ENCODE results near the gene MINK1. TPM values are rescaled to one million over a fixed set of nuclear protein-coding genes. Genes with fewer than 3 reads are reported as not detected.
"Not testable (repeated sequence)": the region's sequence is repeated elsewhere in the genome, so short reads cannot be mapped to it uniquely, and the experiment has no call there.

MINK1 gene
- total and polyA plus RNA-seq, 2 of the 8 experiments (the other 6 are each of a cell fraction or from before 2014, with no cell fraction given) = 26.9 to 77.7 TPM

DNA sequence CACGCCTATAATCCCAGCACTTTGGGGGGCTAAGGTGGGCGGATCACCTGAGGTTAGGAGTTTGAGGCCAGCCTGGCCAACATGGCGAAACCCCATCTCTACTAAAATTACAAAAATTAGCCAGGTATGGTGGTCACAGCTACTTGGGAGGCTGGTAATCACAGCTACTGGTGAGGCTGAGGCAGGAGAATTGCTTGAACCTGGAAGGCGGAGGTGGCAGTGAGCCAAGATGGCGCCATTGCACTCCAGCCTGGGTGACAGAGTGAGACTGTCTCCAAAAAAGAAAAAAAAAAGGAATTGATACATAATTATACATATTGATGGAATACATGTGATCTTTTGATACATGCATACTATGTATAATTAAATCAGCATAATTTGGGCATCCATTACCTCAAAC lies 34.4 kb downstream of the MINK1 start:
- H2BK12ac ChIP-seq (ENCODE audit: low read depth, low read length); H3K9ac ChIP-seq (replicated peaks in 1 of 4; ENCODE audit: extremely low read depth in 1 of 4, low read depth in 3 of 4, low read length in 3 of 4): not testable (repeated sequence)

More for the DNA sequence above, 34.4 kb downstream of the MINK1 start:
- H3K27me3 ChIP-seq (replicated peaks in 1 of 4; ENCODE audit: control insufficient read depth in 3 of 4, extremely low read depth in 1 of 4, insufficient read depth in 3 of 4, low read length in 3 of 4); H3K79me2 ChIP-seq (ENCODE audit: control insufficient read depth in 1 of 2, insufficient read depth in 2 of 2, low read length in 2 of 2); H4K5ac ChIP-seq (ENCODE audit: insufficient read length, low read depth, low read length); H3K9me3 ChIP-seq (ENCODE audit: insufficient read depth in 2 of 2, low read depth in 1 of 2, low read length in 1 of 2); H3K36me3 ChIP-seq (ENCODE audit: control insufficient read depth in 2 of 4, insufficient read depth in 4 of 4, low read length in 3 of 4); H2BK120ac ChIP-seq (replicated peaks; ENCODE audit: low read depth, low read length); H3K4me2 ChIP-seq (ENCODE audit: insufficient read depth in 1 of 2, low read depth in 2 of 2, low read length in 2 of 2); H2BK15ac ChIP-seq (ENCODE audit: low read length); H3K23me2 ChIP-seq (ENCODE audit: low read depth, low read length); H3K14ac ChIP-seq (ENCODE audit: insufficient read length); H4K91ac ChIP-seq (replicated peaks; ENCODE audit: insufficient read length, low read length); FAIRE-seq; H2BK5ac ChIP-seq (ENCODE audit: low read depth, low read length); H3K4ac ChIP-seq (replicated peaks; ENCODE audit: insufficient read length, low read depth, low read length); H3K27ac ChIP-seq (ENCODE audit: low read depth, low read length); H2AK5ac ChIP-seq (ENCODE audit: low read depth, low read length); H2AFZ ChIP-seq (ENCODE audit: low read length); H3K56ac ChIP-seq (replicated peaks; ENCODE audit: insufficient read length, low read depth, low read length); H4K20me1 ChIP-seq (replicated peaks in 1 of 2; ENCODE audit: control insufficient read depth in 1 of 2, insufficient read depth in 2 of 2, low read length in 2 of 2); H3K4me3 ChIP-seq (ENCODE audit: extremely low read depth in 1 of 4, insufficient read depth in 2 of 4, low read depth in 3 of 4, low read length in 4 of 4); H2BK20ac ChIP-seq (ENCODE audit: low read length); H3K18ac ChIP-seq (ENCODE audit: extremely low read depth, low read length); H3K23ac ChIP-seq (ENCODE audit: insufficient read length); H4K8ac ChIP-seq (ENCODE audit: extremely low read depth, insufficient read depth, low read length); H3K4me1 ChIP-seq (replicated peaks in 1 of 4; ENCODE audit: control insufficient read depth in 3 of 4, insufficient read depth in 4 of 4, low read length in 3 of 4); H3K79me1 ChIP-seq (ENCODE audit: low read depth, low read length); DNase-seq (ENCODE audit: low read depth in 1 of 2, low spot score in 2 of 2): not testable (repeated sequence)
- ChIA-PET POLR2A (ENCODE audit: partially characterized antibody) (interaction anchor here (0.6 to 1.4 kb wide), 4 partner anchors 12 to 37 kb away, joined by 3 to 4 read pairs (median 4); no protein-coding TSS in a partner anchor), CTCF (ENCODE audit: partially characterized antibody) (interaction anchor here (0.6 to 2.5 kb wide), 7 partner anchors 9 to 1569 kb away, joined by 3 to 13 read pairs (median 4); partner anchors contain the start of gene C17orf114)
- whole genome bisulfite sequencing, 2 experiments (ENCODE audit: extremely low coverage in 1 of 2, insufficient coverage in 1 of 2, insufficient read length in 1 of 2, insufficient replicate concordance in 2 of 2, low coverage in 1 of 2, low lambda C conversion rate in 2 of 2, missing lambda C conversion rate in 1 of 2) = 98% methylated on average over 5 of the region's 5 CpGs; no CpG with 5 or more reads in 1 of the 2 experiments
